Measurements from ENCODE around the gene MEX3D.

- TF ChIP-seq POLR2A (IDR thresholded peaks at IDR 0.05; ENCODE audit: low read length) (no peak), GATA1 (IDR thresholded peaks at IDR 0.05; ENCODE audit: low read depth, low read length) (no peak)
Measured at GRCh38 chr19:1529430-1529816, 38.7 kb downstream of the MEX3D start.

All from erythroblast (primary cell).